ENCODE data around the gene DLEC1. TPM values are rescaled to one million over a fixed set of nuclear protein-coding genes. Genes with fewer than 3 reads are reported as not detected.

Gene DLEC1
- total and polyA plus RNA-seq, 9 of the 15 experiments (the other 6 are each of a cell fraction or from before 2014, with no cell fraction given): 0.07 to 0.08 TPM; not detected in 7

DNA sequence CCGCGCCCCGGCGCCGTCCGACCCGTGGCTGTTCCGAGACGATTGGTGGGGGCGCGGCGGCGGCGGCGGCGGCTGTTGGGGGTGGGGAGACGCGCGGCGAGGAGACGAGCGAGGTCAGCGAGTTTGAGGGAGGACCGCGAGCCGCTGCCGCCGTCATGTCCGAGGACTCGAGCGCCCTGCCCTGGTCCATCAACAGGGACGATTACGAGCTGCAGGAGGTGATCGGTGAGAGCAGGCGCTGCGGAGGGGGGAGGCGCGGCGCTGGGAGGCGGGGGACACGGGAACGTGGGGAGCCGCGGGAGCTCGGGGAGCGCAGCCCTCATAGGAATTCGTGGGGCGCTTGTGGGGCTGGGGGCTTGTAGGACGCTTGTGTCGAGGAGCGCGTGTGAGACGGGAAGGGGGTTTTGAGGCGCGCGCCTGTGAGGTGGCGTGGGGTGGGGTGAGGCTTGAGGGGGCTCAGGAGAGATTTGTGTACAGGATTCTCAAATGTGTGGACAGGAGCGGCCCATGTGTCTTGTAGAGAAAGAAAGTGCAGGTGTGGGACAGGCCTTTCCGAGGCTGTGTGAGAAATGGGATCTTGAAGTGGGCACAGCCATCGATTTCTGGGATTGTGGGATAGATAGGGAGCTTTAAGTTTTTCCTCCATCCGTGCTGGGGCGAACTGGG is 126.8 kb downstream of the DLEC1 start (continued):
- TF ChIP-seq, protein P1, sequence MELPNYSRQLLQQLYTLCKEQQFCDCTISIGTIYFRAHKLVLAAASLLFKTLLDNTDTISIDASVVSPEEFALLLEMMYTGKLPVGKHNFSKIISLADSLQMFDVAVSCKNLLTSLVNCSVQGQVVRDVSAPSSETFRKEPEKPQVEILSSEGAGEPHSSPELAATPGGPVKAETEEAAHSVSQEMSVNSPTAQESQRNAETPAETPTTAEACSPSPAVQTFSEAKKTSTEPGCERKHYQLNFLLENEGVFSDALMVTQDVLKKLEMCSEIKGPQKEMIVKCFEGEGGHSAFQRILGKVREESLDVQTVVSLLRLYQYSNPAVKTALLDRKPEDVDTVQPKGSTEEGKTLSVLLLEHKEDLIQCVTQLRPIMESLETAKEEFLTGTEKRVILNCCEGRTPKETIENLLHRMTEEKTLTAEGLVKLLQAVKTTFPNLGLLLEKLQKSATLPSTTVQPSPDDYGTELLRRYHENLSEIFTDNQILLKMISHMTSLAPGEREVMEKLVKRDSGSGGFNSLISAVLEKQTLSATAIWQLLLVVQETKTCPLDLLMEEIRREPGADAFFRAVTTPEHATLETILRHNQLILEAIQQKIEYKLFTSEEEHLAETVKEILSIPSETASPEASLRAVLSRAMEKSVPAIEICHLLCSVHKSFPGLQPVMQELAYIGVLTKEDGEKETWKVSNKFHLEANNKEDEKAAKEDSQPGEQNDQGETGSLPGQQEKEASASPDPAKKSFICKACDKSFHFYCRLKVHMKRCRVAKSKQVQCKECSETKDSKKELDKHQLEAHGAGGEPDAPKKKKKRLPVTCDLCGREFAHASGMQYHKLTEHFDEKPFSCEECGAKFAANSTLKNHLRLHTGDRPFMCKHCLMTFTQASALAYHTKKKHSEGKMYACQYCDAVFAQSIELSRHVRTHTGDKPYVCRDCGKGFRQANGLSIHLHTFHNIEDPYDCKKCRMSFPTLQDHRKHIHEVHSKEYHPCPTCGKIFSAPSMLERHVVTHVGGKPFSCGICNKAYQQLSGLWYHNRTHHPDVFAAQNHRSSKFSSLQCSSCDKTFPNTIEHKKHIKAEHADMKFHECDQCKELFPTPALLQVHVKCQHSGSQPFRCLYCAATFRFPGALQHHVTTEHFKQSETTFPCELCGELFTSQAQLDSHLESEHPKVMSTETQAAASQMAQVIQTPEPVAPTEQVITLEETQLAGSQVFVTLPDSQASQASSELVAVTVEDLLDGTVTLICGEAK (IDR thresholded peaks at IDR 0.05): peak; percentile 34; the same call in 1 of the 2 replicates
- TF ChIP-seq, protein P1 (CRISPR knock-in tag; IDR thresholded peaks at IDR 0.05): no peak
- TF ChIP-seq SMARCE1 (IDR thresholded peaks at IDR 0.05): peak; percentile 24; the same call in 1 of the 2 replicates
- peak; percentile 91 for TF ChIP-seq RBBP5 (IDR thresholded peaks at IDR 0.05; ENCODE audit: borderline replicate concordance, insufficient read depth, low read length, poor library complexity, severe bottlenecking)
- 0 out of 2 replicates have a peak, but pooled peaks have one; percentile 8 for TF ChIP-seq CBX5 (IDR thresholded peaks at IDR 0.05; ENCODE audit: borderline replicate concordance, low read depth)
- TF ChIP-seq, protein P2, sequence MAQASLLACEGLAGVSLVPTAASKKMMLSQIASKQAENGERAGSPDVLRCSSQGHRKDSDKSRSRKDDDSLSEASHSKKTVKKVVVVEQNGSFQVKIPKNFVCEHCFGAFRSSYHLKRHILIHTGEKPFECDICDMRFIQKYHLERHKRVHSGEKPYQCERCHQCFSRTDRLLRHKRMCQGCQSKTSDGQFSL (CRISPR knock-in tag; IDR thresholded peaks at IDR 0.05): no peak; the same call in 1 of the 2 replicates
- TF ChIP-seq, protein P2 (tag; IDR thresholded peaks at IDR 0.05): peak in 1 of 2 experiments; percentile 46; a peak in 1 of 4 replicates
- TF ChIP-seq PHF20 (IDR thresholded peaks at IDR 0.05; ENCODE audit: partially characterized antibody): peak; percentile 6
- TF ChIP-seq, protein P3, sequence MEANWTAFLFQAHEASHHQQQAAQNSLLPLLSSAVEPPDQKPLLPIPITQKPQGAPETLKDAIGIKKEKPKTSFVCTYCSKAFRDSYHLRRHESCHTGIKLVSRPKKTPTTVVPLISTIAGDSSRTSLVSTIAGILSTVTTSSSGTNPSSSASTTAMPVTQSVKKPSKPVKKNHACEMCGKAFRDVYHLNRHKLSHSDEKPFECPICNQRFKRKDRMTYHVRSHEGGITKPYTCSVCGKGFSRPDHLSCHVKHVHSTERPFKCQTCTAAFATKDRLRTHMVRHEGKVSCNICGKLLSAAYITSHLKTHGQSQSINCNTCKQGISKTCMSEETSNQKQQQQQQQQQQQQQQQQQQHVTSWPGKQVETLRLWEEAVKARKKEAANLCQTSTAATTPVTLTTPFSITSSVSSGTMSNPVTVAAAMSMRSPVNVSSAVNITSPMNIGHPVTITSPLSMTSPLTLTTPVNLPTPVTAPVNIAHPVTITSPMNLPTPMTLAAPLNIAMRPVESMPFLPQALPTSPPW (CRISPR knock-in tag; IDR thresholded peaks at IDR 0.05): peak; percentile 82
- TF ChIP-seq RCOR1 (IDR thresholded peaks at IDR 0.05; ENCODE audit: borderline replicate concordance in 1 of 2, low read depth in 2 of 2, low read length in 2 of 2): peak in 1 of 2 experiments; percentile 22; a peak in 1 of 4 replicates
- peak in 1 of 3 experiments; percentile 52 for TF ChIP-seq YY1 (IDR thresholded peaks at IDR 0.05; ENCODE audit: borderline replicate concordance in 1 of 3, control insufficient read depth in 1 of 3, extremely low read depth in 1 of 3, insufficient read depth in 3 of 3, insufficient read length in 1 of 3, insufficient replicate concordance in 2 of 3, low read depth in 1 of 3, low read length in 2 of 3)
- no peak for TF ChIP-seq STAG1 (CRISPR knock-in tag; IDR thresholded peaks at IDR 0.05; ENCODE audit: borderline replicate concordance)
- TF ChIP-seq RAD21 (CRISPR knock-in tag; conservative IDR thresholded peaks at IDR 0.05 in 1 of 2, IDR thresholded peaks at IDR 0.05 in 1 of 2): peak in 1 of 2 experiments; percentile 9; a peak in 1 of 4 replicates
